K562 (cell line): ENCODE data around the gene RABEPK. TPM values are rescaled to one million over a fixed set of nuclear protein-coding genes. Genes with fewer than 3 reads are reported as not detected.

Experiments
- ATAC-seq: fragments of 200-7000 bp; cut with Tn5 transposase; 3 replicates; pipeline ENCODE4 v1.9.1; 2020; ENCODE audit warnings: moderate library complexity
- BruUV-seq: library from RNA; stranded (reverse); fragments of 400-500 nt; replicated peaks from 2 replicates; lab custom pipeline; 2021; lab: Mats Ljungman, UMichigan
- CTCF ChIA-PET: fragments of 300-600 bp; formaldehyde crosslinking; extraction: SDS; loops from one replicate; lab custom pipeline; 2021; ENCODE audit warnings: low intra/inter-chr PET ratio; lab: Yijun Ruan, JAX
- POLR2A ChIA-PET: fragments of 300-600, 350-650 bp; sonication (Branson Sonifier 250); formaldehyde crosslinking; extraction: SDS; loops from one replicate; lab custom pipeline; 2021; ENCODE audit warnings: antibody characterized with exemption, inconsistent platforms; lab: Yijun Ruan, JAX
- DNase-seq, 4 experiments: peaks; one replicate each; pipeline versions ENCODE4 v3.0.0 to v3.0.0-alpha.2; 2011 to 2018; ENCODE audit warnings: low spot score in 3 of 4, mixed read lengths in 3 of 4; ENCODE audit errors: extremely low read depth in 1 of 4
- FAIRE-seq: peaks from 2 replicates; lab custom pipeline; 2011; peaks lifted over from hg19 to GRCh38; lab: Jason Lieb, UNC
- H2AFZ ChIP-seq: 2 replicates; pipeline ENCODE4 v1.6.0; 2011; ENCODE audit warnings: low read depth, low read length, control low read depth, inconsistent platforms
- H3K27ac ChIP-seq: fragments of 200-600 bp; 3 replicates; pipeline ENCODE4 v1.8.0; 2011; ENCODE audit warnings: low read depth, mild to moderate bottlenecking, control low read depth, inconsistent platforms, low read length, moderate library complexity, mixed read lengths; ENCODE audit errors: extremely low read depth
- H3K27me3 ChIP-seq, 2 experiments: fragments of 300-600 bp in 1 of 2; 2 replicates in 1 of 2; 3 replicates in 1 of 2; pipeline versions ENCODE4 v1.6.0 to v1.8.0; 2011; ENCODE audit warnings: inconsistent platforms in 2 of 2, low read length in 2 of 2, mild to moderate bottlenecking in 1 of 2, mixed read lengths in 1 of 2, moderate library complexity in 1 of 2; ENCODE audit not compliant: control insufficient read depth in 2 of 2, insufficient read depth in 2 of 2
- H3K36me3 ChIP-seq: fragments of 300-600 bp; 3 replicates; pipeline ENCODE4 v1.8.0; 2011; ENCODE audit warnings: mild to moderate bottlenecking, low read length, inconsistent platforms; ENCODE audit not compliant: control insufficient read depth, insufficient read depth
- H3K4me1 ChIP-seq, 2 experiments: fragments of 200-600 bp in 1 of 2; replicated peaks in 1 of 2; 2 replicates in 1 of 2; 3 replicates in 1 of 2; pipeline versions ENCODE4 v1.5.1 to v1.8.0; 2011; ENCODE audit warnings: inconsistent platforms in 2 of 2, low read length in 2 of 2, mild to moderate bottlenecking in 1 of 2, mixed read lengths in 1 of 2, moderate library complexity in 1 of 2; ENCODE audit not compliant: control insufficient read depth in 2 of 2, insufficient read depth in 2 of 2
- H3K4me2 ChIP-seq: 2 replicates; pipeline ENCODE4 v1.6.1; 2011; ENCODE audit warnings: low read length, control low read depth, inconsistent platforms, mixed read lengths; ENCODE audit not compliant: insufficient read depth
- H3K4me3 ChIP-seq: fragments of 200-600 bp; sonication (generic), shearing (Covaris generic); 2 replicates; pipeline ENCODE4 v1.5.1; 2016; ENCODE audit warnings: control low read depth, inconsistent platforms
- H3K79me2 ChIP-seq: fragments of 200-600 bp; 3 replicates; pipeline ENCODE4 v1.8.0; 2011; ENCODE audit warnings: low read length, inconsistent platforms; ENCODE audit not compliant: control insufficient read depth, insufficient read depth
- H3K9ac ChIP-seq, 2 experiments: 2 replicates each; pipeline versions ENCODE4 v1.6.0 to v1.6.1; 2011; ENCODE audit warnings: low read depth in 2 of 2, low read length in 2 of 2, control low read depth in 1 of 2, inconsistent platforms in 1 of 2, mild to moderate bottlenecking in 1 of 2, mixed read lengths in 1 of 2; ENCODE audit not compliant: insufficient read depth in 1 of 2
- H3K9me1 ChIP-seq: one replicate; pipeline ENCODE4 v1.6.0; 2011; ENCODE audit warnings: inconsistent platforms, mild to moderate bottlenecking, low read length, moderate library complexity; ENCODE audit not compliant: control insufficient read depth, insufficient read depth
- H3K9me3 ChIP-seq: replicated peaks from 2 replicates; pipeline ENCODE4 v1.5.1; 2011; ENCODE audit warnings: low read depth, low read length, inconsistent platforms; ENCODE audit not compliant: control insufficient read depth, insufficient read depth
- H4K20me1 ChIP-seq: replicated peaks from 2 replicates; pipeline ENCODE4 v1.6.1; 2011; ENCODE audit warnings: low read length, inconsistent platforms, mixed read lengths; ENCODE audit not compliant: control insufficient read depth, insufficient read depth
- MEIS2 ChIP-seq: fragments of 450-650 bp; IDR thresholded peaks from 2 replicates; pipeline ENCODE4 v1.6.1; 2014; ENCODE audit warnings: mild to moderate bottlenecking; ENCODE audit not compliant: partially characterized antibody
- NCOR1 ChIP-seq: fragments of 450-650 bp; IDR thresholded peaks from 2 replicates; pipeline ENCODE4 v1.6.1; 2016; ENCODE audit warnings: mild to moderate bottlenecking, moderate library complexity
- PKNOX1 ChIP-seq: fragments of 450-650 bp; IDR thresholded peaks from 2 replicates; pipeline ENCODE4 v1.6.1; 2016
- THRB ChIP-seq: fragments of 450-650 bp; formaldehyde crosslinking; conservative IDR thresholded peaks from 2 replicates; pipeline ENCODE4 v1.4.0; 2022; ENCODE audit warnings: mild to moderate bottlenecking, missing genetic modification characterization
- ZNF766 ChIP-seq: fragments of 200-800 bp; sonication (Bioruptor generic); conservative IDR thresholded peaks from 2 replicates; pipeline ENCODE4 v1.6.1; 2016; ENCODE audit warnings: missing genetic modification characterization, missing compliant biosample characterization
- WGBS: fragments of 100-300 bp; shearing (Covaris generic); methylation state at CpG from one replicate; pipeline ENCODE4 v1.1.6; 2016; ENCODE audit warnings: low coverage, mixed read lengths; ENCODE audit not compliant: insufficient coverage; ENCODE audit errors: missing lambda C conversion rate; 5-methylcytosine and 5-hydroxymethylcytosine counted together
- in situ Hi-C: fragments of 300-500 bp; cut with MboI; formaldehyde crosslinking; loops from 4 replicates; pipeline ENCODE4 v1.15.0; 2018; ENCODE audit warnings: inconsistent platforms, mixed read lengths
- intact Hi-C: fragments of 100-400 bp; cut with micrococcal nuclease; formaldehyde crosslinking; loops from 2 replicates; pipeline ENCODE4 v1.14.2; 2022
- polyA plus RNA-seq, 8 experiments: library from polyadenylated mRNA; depleted of rRNA in 4 of 8; stranded (reverse) in 5 of 8; unstranded in 3 of 8; fragments of >200 nt; fragmentation: Nextera tagmentation in 2 of 8; fragmentation: Illumina TruSeq in 1 of 8; extraction: Ambion mirVana in 2 of 8; extraction: Trizol in 1 of 8; gene quantifications; 2 replicates each; pipeline versions ENCODE4 v1.2.1 to v1.2.3, GENCODE V29; 2011 to 2014; ENCODE audit warnings: inconsistent platforms in 1 of 8, missing spikeins in 1 of 8
- total RNA-seq, 7 experiments: library from RNA; depleted of rRNA in 6 of 7; stranded (reverse); fragments of >200 nt in 6 of 7; fragmentation: Illumina TruSeq in 2 of 7; extraction: Trizol in 2 of 7; gene quantifications; 2 replicates each; pipeline versions ENCODE4 v1.2.1 to v1.2.3, GENCODE V29; 2011 to 2021; ENCODE audit warnings: low replicate concordance in 1 of 7

The RABEPK gene
- total and polyA plus RNA-seq, 9 of the 15 experiments (the other 6 are each of a cell fraction or from before 2014, with no cell fraction given): 38.3 to 113 (median 52.8) TPM

- TF ChIP-seq PKNOX1: peak; percentile 81
- peak; percentile 16; the same call in 1 of the 2 replicates for TF ChIP-seq NCOR1
- peak; percentile 91 for TF ChIP-seq MEIS2
Measured at GRCh38 chr9:125176636-125177035, 23.7 kb upstream of the RABEPK start (continued).

GRCh38 chr9:125177888-125178287 lies 22.5 kb upstream of the RABEPK start:
- H3K4me2 ChIP-seq: no peak overlapping the region
- 62% methylated on average over 1 of the region's 1 CpG for WGBS
- no peak overlapping the region for H3K27ac ChIP-seq
- no peaks in the 10 kb centered on the region for H4K20me1 ChIP-seq
- H3K4me3 ChIP-seq: no peak overlapping the region
- intact Hi-C loops (no loop called here), in situ Hi-C loops (no loop called here)
- no peak overlapping the region for H3K9ac ChIP-seq
- DNase-seq (no peak), ATAC-seq (no peak), FAIRE-seq (no peak)
- no TSS peak for BruUV-seq
- no peaks in the 10 kb centered on the region for H3K9me3 ChIP-seq
- TF ChIP-seq THRB (CRISPR knock-in tag) (no peak), ZNF766 (CRISPR knock-in tag) (0 out of 2 replicates have a peak, but pooled peaks have one; percentile 13)
- H3K36me3 ChIP-seq: peaks cover 7% of the 10 kb centered on the region; the same call in 1 of the 3 replicates
- H3K79me2 ChIP-seq: peaks cover 82% of the 10 kb centered on the region
- H3K4me1 ChIP-seq: peaks cover 9 to 13% of the 10 kb centered on the region in 2 experiments; a peak in 4 of 5 replicates
- POLR2A ChIA-PET: interaction anchor here (0.6 kb wide), 1 partner anchor 197 kb away, joined by 4 read pairs; no protein-coding TSS in a partner anchor
- H3K27me3 ChIP-seq: no peaks in the 10 kb centered on the region
- H3K9me1 ChIP-seq: no peaks in the 10 kb centered on the region
- no peak overlapping the region for H2AFZ ChIP-seq
- CTCF ChIA-PET: no interaction called here
